OCI-LY7 (cell line): ENCODE measurements around the gene SNX9. TPM values are rescaled to one million over a fixed set of nuclear protein-coding genes. Genes with fewer than 3 reads are reported as not detected.

Experiments
- BruUV-seq: library from RNA; stranded (reverse); fragments of 400-500 nt; replicated peaks from 2 replicates; lab custom pipeline; 2021; lab: Mats Ljungman, UMichigan
- CTCF ChIA-PET: fragments of 300-600 bp; sonication (Branson Sonifier 250); formaldehyde crosslinking; loops from one replicate; lab custom pipeline; 2022; ENCODE audit warnings: antibody characterized with exemption; ENCODE audit not compliant: unreplicated experiment; lab: Charles Lee
- POLR2A ChIA-PET: fragments of 300-600 bp; sonication (Branson Sonifier 250); formaldehyde crosslinking; loops from one replicate; lab custom pipeline; 2022; ENCODE audit warnings: antibody characterized with exemption; lab: Charles Lee
- DNase-seq: peaks from one replicate; pipeline ENCODE4 v3.0.0-alpha.2; 2015; ENCODE audit warnings: low spot score
- H2AFZ ChIP-seq: fragments of 200-600 bp; sonication (generic), shearing (Covaris generic); 2 replicates; pipeline ENCODE4 v1.6.1; 2014; ENCODE audit warnings: mild to moderate bottlenecking, antibody characterized with exemption, low read length, moderate library complexity
- H3K27ac ChIP-seq: fragments of 200-600 bp; sonication (generic); 2 replicates; pipeline ENCODE4 v1.5.1; 2014; ENCODE audit warnings: mixed run types, low read depth, mild to moderate bottlenecking, moderate library complexity, low read length, inconsistent platforms; ENCODE audit not compliant: poor library complexity, severe bottlenecking
- H3K36me3 ChIP-seq: fragments of 200-600 bp; sonication (generic); 2 replicates; pipeline ENCODE4 v1.6.1; 2014; ENCODE audit warnings: mild to moderate bottlenecking, antibody characterized with exemption, low read length, moderate library complexity, mixed read lengths; ENCODE audit not compliant: insufficient read depth
- H3K4me1 ChIP-seq: fragments of 200-600 bp; sonication (generic); 2 replicates; pipeline ENCODE4 v1.5.1; 2014; ENCODE audit warnings: mild to moderate bottlenecking, low read length; ENCODE audit not compliant: insufficient read depth, poor library complexity, severe bottlenecking
- H3K4me2 ChIP-seq: fragments of 200-600 bp; sonication (generic); 2 replicates; pipeline ENCODE4 v1.6.1; 2014; ENCODE audit warnings: mild to moderate bottlenecking, low read length
- H3K4me3 ChIP-seq: fragments of 200-600 bp; sonication (generic); 2 replicates; pipeline ENCODE4 v1.5.1; 2014; ENCODE audit warnings: mild to moderate bottlenecking, low read depth, low read length; ENCODE audit not compliant: poor library complexity, severe bottlenecking
- H3K79me2 ChIP-seq: fragments of 200-600 bp; sonication (generic); 2 replicates; pipeline ENCODE4 v1.6.1; 2016; ENCODE audit warnings: low read depth, mild to moderate bottlenecking, low read length, moderate library complexity, mixed read lengths; ENCODE audit not compliant: insufficient read depth
- H3K9me2 ChIP-seq: fragments of 200-600 bp; sonication (generic); 2 replicates; pipeline ENCODE4 v1.6.1; 2016; ENCODE audit warnings: mild to moderate bottlenecking, low read length, mixed read lengths; ENCODE audit not compliant: insufficient read depth
- H3K9me3 ChIP-seq: fragments of 200-600 bp; sonication (generic); 2 replicates; pipeline ENCODE4 v1.6.1; 2014; ENCODE audit warnings: mild to moderate bottlenecking, mixed run types, low read length, mixed read lengths
- H4K20me1 ChIP-seq: fragments of 200-600 bp; sonication (generic); 2 replicates; pipeline ENCODE4 v1.6.1; 2014; ENCODE audit warnings: mild to moderate bottlenecking, antibody characterized with exemption, low read length, moderate library complexity, mixed read lengths; ENCODE audit not compliant: insufficient read depth
- CTCF ChIP-seq: fragments of 200-600 bp; sonication (generic); conservative IDR thresholded peaks from 2 replicates; pipeline ENCODE4 v1.5.1; 2014; ENCODE audit warnings: mild to moderate bottlenecking, antibody characterized with exemption, low read length, moderate library complexity, mixed read lengths
- EZH2phosphoT487 ChIP-seq: fragments of 200-600 bp; sonication (generic); IDR thresholded peaks from 2 replicates; pipeline ENCODE4 v1.6.1; 2018; ENCODE audit warnings: low read depth, borderline replicate concordance, mild to moderate bottlenecking, mixed run types, antibody characterized with exemption, low read length, moderate library complexity, mixed read lengths
- intact Hi-C: fragments of 100-400 bp; cut with micrococcal nuclease; formaldehyde crosslinking; loops from one replicate; pipeline ENCODE4 v1.10.0; 2022; ENCODE audit not compliant: unreplicated experiment
- total RNA-seq, 2 experiments: library from RNA; depleted of rRNA in 1 of 2; stranded (reverse); fragments of >200 nt in 1 of 2; shearing (Covaris generic) in 1 of 2; gene quantifications; 2 replicates each; pipeline ENCODE4 v1.2.3, GENCODE V29; 2014 to 2022

The SNX9 gene
- total RNA-seq, 2 experiments from 2014 or later = not detected

DNA sequence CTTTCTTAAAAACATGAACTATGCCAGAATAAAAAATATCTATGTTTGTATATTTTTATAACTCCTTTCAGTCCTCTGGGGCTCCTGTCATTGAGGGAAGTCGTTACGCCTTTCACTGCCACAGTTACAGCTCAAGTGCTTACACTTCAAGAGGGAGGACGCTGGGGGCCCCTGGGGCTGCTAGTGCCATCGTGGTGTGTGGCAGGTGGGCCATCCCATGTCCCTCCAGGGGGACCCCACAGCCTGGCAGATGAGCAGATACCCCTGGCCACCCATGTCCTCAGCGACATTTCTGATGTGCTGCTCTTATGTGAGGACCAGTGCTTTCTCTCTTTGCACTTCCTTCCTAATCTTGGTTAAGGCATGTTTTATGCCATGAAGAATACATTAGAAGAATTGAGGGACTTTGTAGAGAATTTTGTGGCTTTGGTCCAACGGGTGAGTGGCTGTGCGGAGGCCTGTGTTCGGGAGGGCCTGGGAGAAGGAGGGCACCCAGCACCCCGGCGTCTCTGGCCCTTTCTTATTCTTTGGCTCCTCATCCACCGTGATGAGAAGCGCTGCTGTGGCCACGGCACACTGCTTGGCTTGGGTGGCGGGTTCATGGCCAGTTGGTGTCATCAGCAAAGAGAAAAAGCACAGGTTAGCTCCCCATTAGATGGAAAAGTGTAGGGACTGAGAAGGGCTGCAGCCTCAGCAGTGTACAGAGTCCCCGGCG is 120.4 kb downstream of the SNX9 start:
- Histone ChIP-seq H4K20me1 (no peaks in the 10 kb centered on the region), H2AFZ (no peak overlapping the region), H3K4me1 (no peaks in the 10 kb centered on the region), H3K27ac (no peak overlapping the region), H3K36me3 (no peaks in the 10 kb centered on the region), H3K4me3 (no peak overlapping the region), H3K9me2 (no peaks in the 10 kb centered on the region), H3K9me3 (no peaks in the 10 kb centered on the region), H3K4me2 (no peak overlapping the region), H3K79me2 (no peaks in the 10 kb centered on the region)
- CTCF ChIA-PET = no interaction called here
- intact Hi-C loops = no loop called here
- POLR2A ChIA-PET = no interaction called here
- no peak for DNase-seq
- no peak for TF ChIP-seq CTCF
- TF ChIP-seq EZH2phosphoT487 = no peak
- BruUV-seq = no TSS peak

DNA sequence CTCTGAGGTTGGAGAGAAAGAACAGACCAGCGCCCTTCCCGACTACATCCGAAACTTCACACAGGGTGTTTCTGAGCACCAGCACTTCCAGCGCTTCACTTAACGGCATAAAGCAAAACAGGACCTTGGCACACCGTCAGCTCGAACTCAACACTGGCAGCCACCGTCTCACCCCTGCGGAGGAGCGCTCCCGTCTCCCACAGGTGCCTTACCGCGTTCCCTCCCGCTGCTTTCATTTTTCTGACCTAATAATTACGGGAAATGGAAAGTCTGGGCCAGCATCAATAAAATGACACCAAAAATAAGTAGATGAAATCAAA is 120.9 kb downstream of the SNX9 start:
- Histone ChIP-seq H3K36me3 (no peaks in the 10 kb centered on the region), H3K27ac (no peak overlapping the region), H3K79me2 (no peaks in the 10 kb centered on the region), H3K4me2 (no peak overlapping the region), H3K4me3 (no peak overlapping the region), H4K20me1 (no peaks in the 10 kb centered on the region), H3K9me3 (no peaks in the 10 kb centered on the region), H3K9me2 (no peaks in the 10 kb centered on the region), H2AFZ (no peak overlapping the region), H3K4me1 (no peaks in the 10 kb centered on the region)
- no TSS peak for BruUV-seq
- DNase-seq = no peak
- TF ChIP-seq EZH2phosphoT487 (no peak), CTCF (no peak)
- CTCF ChIA-PET = no interaction called here
- intact Hi-C loops = no loop called here
- POLR2A ChIA-PET = no interaction called here
